ENCODE data around the gene SRGAP3. TPM values are rescaled to one million over a fixed set of nuclear protein-coding genes. Genes with fewer than 3 reads are reported as not detected.

SRGAP3 gene
- total and polyA plus RNA-seq, 4 donors: 1.2 to 32.8 (median 7.3) TPM

DNA sequence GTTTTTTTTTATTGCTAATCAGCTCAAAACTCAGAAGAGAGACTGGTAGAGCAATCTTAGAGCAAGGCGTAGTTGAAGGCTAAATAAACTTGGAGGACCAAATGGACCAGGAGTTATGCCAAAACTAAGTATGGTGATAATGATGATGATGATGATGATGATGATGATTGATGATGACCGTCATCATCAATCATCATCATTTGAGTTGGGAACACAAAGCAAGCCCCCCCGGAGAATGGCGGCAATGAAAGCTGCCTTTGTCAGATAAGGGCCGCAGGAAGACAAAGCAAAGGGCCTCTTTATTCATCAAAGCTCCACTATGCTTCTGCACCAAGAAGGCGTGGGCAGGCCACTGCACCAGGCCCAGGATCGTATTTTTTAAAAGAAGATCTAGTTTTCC, 204.1 kb downstream of the SRGAP3 start:
- Histone ChIP-seq H3K27me3 (ENCODE audit: control insufficient read depth in 3 of 3, insufficient read depth in 3 of 3, low read length in 2 of 3) (no peaks in the 10 kb centered on the region), H3K4me3 (no peak overlapping the region), H3K36me3 (ENCODE audit: control insufficient read depth in 4 of 4, insufficient read depth in 4 of 4, low read length in 4 of 4) (peaks cover 0 to 26% (median 12%) of the 10 kb centered on the region in 4 donors), H3K27ac (ENCODE audit: low read depth in 1 of 2, low read length in 1 of 2) (no peak overlapping the region), H3K9me3 (ENCODE audit: control insufficient read depth in 4 of 4, insufficient read depth in 3 of 4, low read length in 3 of 4) (peaks cover 0 to 2% (median 0%) of the 10 kb centered on the region in 4 donors), H3K9ac (ENCODE audit: insufficient read depth in 1 of 2, low read length in 2 of 2) (no peak overlapping the region), H3K4me1 (ENCODE audit: control insufficient read depth in 5 of 5, insufficient read depth in 5 of 5, low read length in 5 of 5) (peaks cover 0 to 8% (median 0%) of the 10 kb centered on the region in 5 donors)
- 82 to 83% methylated on average over 7 of the region's 7 CpGs for WGBS, 2 donors
- TF ChIP-seq, protein P1, sequence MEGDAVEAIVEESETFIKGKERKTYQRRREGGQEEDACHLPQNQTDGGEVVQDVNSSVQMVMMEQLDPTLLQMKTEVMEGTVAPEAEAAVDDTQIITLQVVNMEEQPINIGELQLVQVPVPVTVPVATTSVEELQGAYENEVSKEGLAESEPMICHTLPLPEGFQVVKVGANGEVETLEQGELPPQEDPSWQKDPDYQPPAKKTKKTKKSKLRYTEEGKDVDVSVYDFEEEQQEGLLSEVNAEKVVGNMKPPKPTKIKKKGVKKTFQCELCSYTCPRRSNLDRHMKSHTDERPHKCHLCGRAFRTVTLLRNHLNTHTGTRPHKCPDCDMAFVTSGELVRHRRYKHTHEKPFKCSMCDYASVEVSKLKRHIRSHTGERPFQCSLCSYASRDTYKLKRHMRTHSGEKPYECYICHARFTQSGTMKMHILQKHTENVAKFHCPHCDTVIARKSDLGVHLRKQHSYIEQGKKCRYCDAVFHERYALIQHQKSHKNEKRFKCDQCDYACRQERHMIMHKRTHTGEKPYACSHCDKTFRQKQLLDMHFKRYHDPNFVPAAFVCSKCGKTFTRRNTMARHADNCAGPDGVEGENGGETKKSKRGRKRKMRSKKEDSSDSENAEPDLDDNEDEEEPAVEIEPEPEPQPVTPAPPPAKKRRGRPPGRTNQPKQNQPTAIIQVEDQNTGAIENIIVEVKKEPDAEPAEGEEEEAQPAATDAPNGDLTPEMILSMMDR (IDR thresholded peaks at IDR 0.05; ENCODE audit: control extremely low read depth, extremely low read depth): no peak
- ATAC-seq (ENCODE audit: insufficient read depth, low FRiP score) (no peak), DNase-seq (peak in 1 of 3 donors; percentile 64)

DNA sequence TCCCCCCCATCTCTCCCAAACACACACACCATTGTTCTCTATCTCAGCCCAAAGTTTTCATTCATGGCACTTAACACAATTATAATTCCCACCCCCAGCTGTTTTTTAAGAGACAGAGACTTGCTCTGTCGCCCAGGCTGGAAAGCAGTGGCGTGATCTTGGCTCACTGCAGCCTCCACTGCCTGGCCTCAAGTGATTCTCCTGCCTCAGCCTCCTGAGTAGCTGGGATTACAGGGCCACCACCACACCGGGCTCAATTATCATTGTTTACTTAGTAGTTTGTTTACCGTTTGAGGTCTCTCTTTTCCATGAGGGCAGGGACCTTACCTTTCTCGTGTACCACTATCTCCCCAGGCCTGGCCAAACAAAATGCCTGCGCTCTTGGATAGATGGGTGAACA, 206.4 kb downstream of the SRGAP3 start:
- no peak overlapping the region for H3K27ac ChIP-seq (ENCODE audit: low read depth in 1 of 2, low read length in 1 of 2)
- no peak overlapping the region for H3K9ac ChIP-seq (ENCODE audit: insufficient read depth in 1 of 2, low read length in 2 of 2)
- H3K4me3 ChIP-seq: no peak overlapping the region
- peaks cover 0 to 8% (median 0%) of the 10 kb centered on the region in 5 donors for H3K4me1 ChIP-seq (ENCODE audit: control insufficient read depth in 5 of 5, insufficient read depth in 5 of 5, low read length in 5 of 5)
- TF ChIP-seq, protein P1 (IDR thresholded peaks at IDR 0.05; ENCODE audit: control extremely low read depth, extremely low read depth): no peak
- H3K9me3 ChIP-seq (ENCODE audit: control insufficient read depth in 4 of 4, insufficient read depth in 3 of 4, low read length in 3 of 4): peaks cover 0 to 2% (median 0%) of the 10 kb centered on the region in 4 donors
- DNase-seq: no peak
- ATAC-seq (ENCODE audit: insufficient read depth, low FRiP score): no peak
- peaks cover 0 to 13% (median 6%) of the 10 kb centered on the region in 4 donors for H3K36me3 ChIP-seq (ENCODE audit: control insufficient read depth in 4 of 4, insufficient read depth in 4 of 4, low read length in 4 of 4)
- H3K27me3 ChIP-seq (ENCODE audit: control insufficient read depth in 3 of 3, insufficient read depth in 3 of 3, low read length in 2 of 3): no peaks in the 10 kb centered on the region
- WGBS, 2 donors: 84 to 90% methylated on average over 6 of the region's 6 CpGs

DNA sequence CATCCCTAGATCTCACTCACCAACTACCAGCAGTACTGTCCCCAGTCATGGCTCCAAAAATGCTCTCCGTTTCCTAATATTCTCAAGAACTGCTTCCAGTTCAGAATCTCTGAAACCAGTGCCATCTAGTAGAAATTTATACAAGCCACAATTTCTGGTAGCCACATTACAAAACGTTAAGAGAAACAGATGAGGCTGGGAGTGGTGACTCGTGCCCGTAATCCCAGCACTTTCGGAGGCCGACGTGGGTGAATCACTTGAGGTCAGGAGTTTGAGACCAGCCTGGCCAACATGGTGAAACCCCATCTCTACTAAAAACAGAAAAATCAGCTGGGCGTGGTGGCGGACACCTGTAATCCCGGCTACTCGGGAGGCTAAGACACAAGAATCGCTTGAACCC, 207.8 kb downstream of the SRGAP3 start:
- no peaks in the 10 kb centered on the region for H3K27me3 ChIP-seq (ENCODE audit: control insufficient read depth in 3 of 3, insufficient read depth in 3 of 3, low read length in 2 of 3)
- no peak for DNase-seq
- H3K9me3 ChIP-seq (ENCODE audit: control insufficient read depth in 4 of 4, insufficient read depth in 3 of 4, low read length in 3 of 4): no peaks in the 10 kb centered on the region
- H3K4me3 ChIP-seq: no peak overlapping the region
- H3K27ac ChIP-seq (ENCODE audit: low read depth in 1 of 2, low read length in 1 of 2): no peak overlapping the region
- ATAC-seq (ENCODE audit: insufficient read depth, low FRiP score): no peak
- WGBS, 2 donors: 92 to 95% methylated on average over 12 of the region's 12 CpGs
- peaks cover 0 to 13% (median 5%) of the 10 kb centered on the region in 4 donors for H3K36me3 ChIP-seq (ENCODE audit: control insufficient read depth in 4 of 4, insufficient read depth in 4 of 4, low read length in 4 of 4)
- H3K9ac ChIP-seq (ENCODE audit: insufficient read depth in 1 of 2, low read length in 2 of 2): no peak overlapping the region
- H3K4me1 ChIP-seq (ENCODE audit: control insufficient read depth in 5 of 5, insufficient read depth in 5 of 5, low read length in 5 of 5): peaks cover 8 to 21% (median 9%) of the 10 kb centered on the region in 5 donors
- TF ChIP-seq, protein P1 (IDR thresholded peaks at IDR 0.05; ENCODE audit: control extremely low read depth, extremely low read depth): no peak

DNA sequence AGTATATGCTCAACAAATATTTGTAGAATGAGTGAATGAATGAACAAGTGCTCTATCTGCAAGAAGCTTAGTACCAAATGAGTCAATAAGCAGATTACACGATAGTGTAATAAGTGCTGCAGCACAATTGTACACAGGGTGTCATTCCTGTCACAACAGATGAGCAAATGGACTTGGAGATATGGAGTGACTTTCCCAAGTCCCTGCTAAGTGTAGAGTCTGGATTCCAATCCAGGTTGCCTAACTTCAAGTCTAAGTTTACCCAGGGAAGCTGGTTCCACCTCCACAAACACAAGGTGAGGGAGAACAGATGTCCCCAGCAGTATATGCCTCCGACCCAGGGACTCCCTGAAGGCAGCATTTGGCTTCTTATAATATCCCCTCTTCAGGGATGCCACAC, 208.4 kb downstream of the SRGAP3 start:
- Histone ChIP-seq H3K36me3 (ENCODE audit: control insufficient read depth in 4 of 4, insufficient read depth in 4 of 4, low read length in 4 of 4) (peaks cover 0 to 10% (median 4%) of the 10 kb centered on the region in 4 donors), H3K4me3 (no peak overlapping the region), H3K27ac (ENCODE audit: low read depth in 1 of 2, low read length in 1 of 2) (no peak overlapping the region), H3K9me3 (ENCODE audit: control insufficient read depth in 4 of 4, insufficient read depth in 3 of 4, low read length in 3 of 4) (no peaks in the 10 kb centered on the region), H3K27me3 (ENCODE audit: control insufficient read depth in 3 of 3, insufficient read depth in 3 of 3, low read length in 2 of 3) (no peaks in the 10 kb centered on the region), H3K9ac (ENCODE audit: insufficient read depth in 1 of 2, low read length in 2 of 2) (no peak overlapping the region), H3K4me1 (ENCODE audit: control insufficient read depth in 5 of 5, insufficient read depth in 5 of 5, low read length in 5 of 5) (peaks cover 8 to 27% (median 14%) of the 10 kb centered on the region in 5 donors)
- DNase-seq (no peak), ATAC-seq (ENCODE audit: insufficient read depth, low FRiP score) (no peak)
- TF ChIP-seq, protein P1 (IDR thresholded peaks at IDR 0.05; ENCODE audit: control extremely low read depth, extremely low read depth): no peak
- 87 to 96% methylated on average over 2 of the region's 2 CpGs for WGBS, 2 donors

Data from lung (tissue), 12 donors.